KMS-11 (cell line): ENCODE measurements around the gene FRAS1.

Experiments
- H2AFZ ChIP-seq: fragments of 200-600 bp; sonication (generic); 2 replicates; pipeline ENCODE4 v1.6.1; 2016; ENCODE audit warnings: antibody characterized with exemption, mixed run types, low read depth
- H3K27ac ChIP-seq: fragments of 200-600 bp; sonication (generic); 2 replicates; pipeline ENCODE4 v1.6.1; 2016; ENCODE audit warnings: mild to moderate bottlenecking, mixed run types
- H3K27me3 ChIP-seq: fragments of 200-600 bp; sonication (generic); 2 replicates; pipeline ENCODE4 v1.6.1; 2017; ENCODE audit warnings: mild to moderate bottlenecking, low read depth, mixed run types, moderate library complexity; ENCODE audit not compliant: insufficient read depth
- H3K36me3 ChIP-seq: fragments of 200-600 bp; sonication (generic); 2 replicates; pipeline ENCODE4 v1.6.1; 2017; ENCODE audit warnings: mild to moderate bottlenecking, mixed run types; ENCODE audit not compliant: insufficient read depth
- H3K4me1 ChIP-seq: fragments of 200-600 bp; sonication (generic); 2 replicates; pipeline ENCODE4 v1.6.1; 2016; ENCODE audit warnings: mild to moderate bottlenecking, low read depth, mixed run types; ENCODE audit not compliant: poor library complexity, severe bottlenecking
- H3K4me2 ChIP-seq: fragments of 200-600 bp; sonication (generic); 2 replicates; pipeline ENCODE4 v1.7.0; 2016; ENCODE audit warnings: mild to moderate bottlenecking, mixed run types
- H3K4me3 ChIP-seq: fragments of 200-600 bp; sonication (generic); IDR thresholded peaks from 2 replicates; pipeline ENCODE4 v1.6.1; 2017; ENCODE audit warnings: low read depth, low read length, mixed read lengths; ENCODE audit not compliant: insufficient read depth
- H3K79me2 ChIP-seq: fragments of 200-600 bp; sonication (generic); 2 replicates; pipeline ENCODE4 v1.6.1; 2016; ENCODE audit warnings: low read depth, mixed run types; ENCODE audit not compliant: insufficient read depth
- H3K9ac ChIP-seq: fragments of 200-600 bp; sonication (generic); 2 replicates; pipeline ENCODE4 v1.6.1; 2016; ENCODE audit warnings: mild to moderate bottlenecking, mixed run types
- H4K20me1 ChIP-seq: fragments of 200-600 bp; sonication (generic); 2 replicates; pipeline ENCODE4 v1.6.1; 2016; ENCODE audit warnings: mild to moderate bottlenecking, mixed run types; ENCODE audit not compliant: insufficient read depth
- TF ChIP-seq, protein P1 (sequence below): fragments of 200-600 bp; sonication (generic); conservative IDR thresholded peaks from 2 replicates; pipeline ENCODE4 v1.6.1; 2017; ENCODE audit warnings: low read depth, mild to moderate bottlenecking, antibody characterized with exemption, low read length, moderate library complexity, mixed read lengths

FRAS1 gene

GRCh38 chr4:78068481-78068880 lies 11.4 kb downstream of the FRAS1 start:
- Histone ChIP-seq H3K27me3 (no peaks in the 10 kb centered on the region), H2AFZ (no peak overlapping the region), H3K4me3 (no peak overlapping the region), H3K79me2 (no peaks in the 10 kb centered on the region), H3K36me3 (no peaks in the 10 kb centered on the region), H3K4me2 (no peak overlapping the region), H3K27ac (no peak overlapping the region), H4K20me1 (no peaks in the 10 kb centered on the region), H3K4me1 (no peaks in the 10 kb centered on the region), H3K9ac (no peak overlapping the region)
- TF ChIP-seq, protein P1, sequence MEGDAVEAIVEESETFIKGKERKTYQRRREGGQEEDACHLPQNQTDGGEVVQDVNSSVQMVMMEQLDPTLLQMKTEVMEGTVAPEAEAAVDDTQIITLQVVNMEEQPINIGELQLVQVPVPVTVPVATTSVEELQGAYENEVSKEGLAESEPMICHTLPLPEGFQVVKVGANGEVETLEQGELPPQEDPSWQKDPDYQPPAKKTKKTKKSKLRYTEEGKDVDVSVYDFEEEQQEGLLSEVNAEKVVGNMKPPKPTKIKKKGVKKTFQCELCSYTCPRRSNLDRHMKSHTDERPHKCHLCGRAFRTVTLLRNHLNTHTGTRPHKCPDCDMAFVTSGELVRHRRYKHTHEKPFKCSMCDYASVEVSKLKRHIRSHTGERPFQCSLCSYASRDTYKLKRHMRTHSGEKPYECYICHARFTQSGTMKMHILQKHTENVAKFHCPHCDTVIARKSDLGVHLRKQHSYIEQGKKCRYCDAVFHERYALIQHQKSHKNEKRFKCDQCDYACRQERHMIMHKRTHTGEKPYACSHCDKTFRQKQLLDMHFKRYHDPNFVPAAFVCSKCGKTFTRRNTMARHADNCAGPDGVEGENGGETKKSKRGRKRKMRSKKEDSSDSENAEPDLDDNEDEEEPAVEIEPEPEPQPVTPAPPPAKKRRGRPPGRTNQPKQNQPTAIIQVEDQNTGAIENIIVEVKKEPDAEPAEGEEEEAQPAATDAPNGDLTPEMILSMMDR = no peak

- Histone ChIP-seq H4K20me1 (no peaks in the 10 kb centered on the region), H3K27ac (no peak overlapping the region), H3K4me2 (no peak overlapping the region), H3K27me3 (no peaks in the 10 kb centered on the region), H3K36me3 (no peaks in the 10 kb centered on the region), H3K9ac (no peak overlapping the region), H3K4me1 (no peaks in the 10 kb centered on the region), H2AFZ (no peak overlapping the region), H3K79me2 (no peaks in the 10 kb centered on the region), H3K4me3 (no peak overlapping the region)
- TF ChIP-seq, protein P1 = no peak
These were observed 12.2 kb downstream of the FRAS1 start for GRCh38 chr4:78069319-78069718.

GRCh38 chr4:78069859-78070258 lies 12.7 kb downstream of the FRAS1 start:
- no peaks in the 10 kb centered on the region for H3K4me1 ChIP-seq
- TF ChIP-seq, protein P1 = no peak
- no peak overlapping the region for H3K4me2 ChIP-seq
- H3K27me3 ChIP-seq = no peaks in the 10 kb centered on the region
- H3K4me3 ChIP-seq = no peak overlapping the region
- H4K20me1 ChIP-seq = no peaks in the 10 kb centered on the region
- H3K27ac ChIP-seq = no peak overlapping the region
- H3K9ac ChIP-seq = no peak overlapping the region
- H3K79me2 ChIP-seq = no peaks in the 10 kb centered on the region
- H3K36me3 ChIP-seq = no peaks in the 10 kb centered on the region
- H2AFZ ChIP-seq = no peak overlapping the region

- Histone ChIP-seq H3K27ac (no peak overlapping the region), H3K79me2 (no peaks in the 10 kb centered on the region), H3K9ac (no peak overlapping the region), H3K4me1 (no peaks in the 10 kb centered on the region), H2AFZ (no peak overlapping the region), H3K27me3 (no peaks in the 10 kb centered on the region), H4K20me1 (no peaks in the 10 kb centered on the region), H3K36me3 (no peaks in the 10 kb centered on the region), H3K4me2 (no peak overlapping the region), H3K4me3 (no peak overlapping the region)
- TF ChIP-seq, protein P1 = no peak
These were observed 13.7 kb downstream of the FRAS1 start for GRCh38 chr4:78070731-78071282.

- no peaks in the 10 kb centered on the region for H3K27me3 ChIP-seq
- no peak overlapping the region for H3K27ac ChIP-seq
- TF ChIP-seq, protein P1 = no peak
- H3K4me2 ChIP-seq = no peak overlapping the region
- no peaks in the 10 kb centered on the region for H4K20me1 ChIP-seq
- H3K9ac ChIP-seq = no peak overlapping the region
- H3K79me2 ChIP-seq = no peaks in the 10 kb centered on the region
- no peaks in the 10 kb centered on the region for H3K4me1 ChIP-seq
- H3K36me3 ChIP-seq = no peaks in the 10 kb centered on the region
- H2AFZ ChIP-seq = no peak overlapping the region
- H3K4me3 ChIP-seq = no peak overlapping the region
These were observed 17.6 kb downstream of the FRAS1 start for GRCh38 chr4:78074759-78075158.
